Left lung (tissue), 10 donors: Measurements from ENCODE around the gene PASK. TPM values are rescaled to one million over a fixed set of nuclear protein-coding genes. Genes with fewer than 3 reads are reported as not detected.

ENCODE experiments used
- ATAC-seq: fragments of 200-7000 bp; cut with Tn5 transposase; one replicate; pipeline ENCODE4 v1.9.1; 2020; ENCODE audit warnings: moderate library complexity
- DNase-seq, 4 donors: peaks; one replicate each; pipeline ENCODE4 v3.0.0-alpha.2; 2013 to 2020
- H3K27ac ChIP-seq, 2 donors: fragments of 200-600 bp; sonication (generic) in 1 of 2; one replicate each; pipeline versions ENCODE4 v1.5.0 to v1.8.0; 2020 to 2021
- H3K27me3 ChIP-seq, 2 donors: fragments of 200-600 bp; sonication (generic) in 1 of 2; one replicate each; pipeline versions ENCODE4 v1.5.0 to v1.8.0; 2020 to 2021
- H3K36me3 ChIP-seq, 2 donors: fragments of 200-600 bp; sonication (generic) in 1 of 2; one replicate each; pipeline versions ENCODE4 v1.5.0 to v1.8.0; 2020 to 2021
- H3K4me1 ChIP-seq, 2 donors: fragments of 200-600 bp; one replicate each; pipeline ENCODE4 v1.8.0; 2021
- H3K4me3 ChIP-seq, 2 donors: fragments of 200-600 bp; sonication (generic) in 1 of 2; one replicate each; pipeline versions ENCODE4 v1.5.0 to v1.8.0; 2020 to 2021; ENCODE audit warnings: mild to moderate bottlenecking in 1 of 2
- H3K9me3 ChIP-seq, 2 donors: fragments of 200-600 bp; sonication (generic) in 1 of 2; one replicate each; pipeline versions ENCODE4 v1.5.0 to v1.8.0; 2020 to 2021
- CTCF ChIP-seq, 2 donors: fragments of 200-600 bp; sonication (generic) in 1 of 2; IDR thresholded peaks; one replicate each; pipeline versions ENCODE4 v1.5.0 to v1.8.0; 2021; ENCODE audit warnings: antibody characterized with exemption in 2 of 2
- intact Hi-C, 2 donors: fragments of 100-400 bp; cut with DNase I; formaldehyde crosslinking; loops; one replicate each; pipeline versions ENCODE4 v1.11.2 to v1.14.2; 2022
- polyA plus RNA-seq, 6 donors: library from polyadenylated mRNA; unstranded; fragments of 120-200 nt; gene quantifications; one replicate each; pipeline ENCODE4 v1.2.1, GENCODE V29; 2013; ENCODE audit not compliant: insufficient read length in 6 of 6
- total RNA-seq, 2 donors: library from RNA; stranded (reverse); fragmentation: NEBNext Ultra II Directional; extraction: Animal tissue kit (Norgen Biotek cat#: 25700); gene quantifications; one replicate each; pipeline ENCODE4 v1.2.1, GENCODE V29; 2021
- donor health status: DM: no; HTN: yes; CAD: no.
- donor health status: DM: no; HTN: no; CAD: no.

The PASK gene
- total and polyA plus RNA-seq, 8 donors, result 12.7 to 24.8 (median 21.0) TPM

GRCh38 chr2:241180495-241180894 is 31.2 kb upstream of the PASK start:
- DNase-seq (no peak), ATAC-seq (no peak)
- no peak for TF ChIP-seq CTCF (IDR thresholded peaks at IDR 0.05)
- peaks cover 0 to 81% of the 10 kb centered on the region in 2 donors for H3K36me3 ChIP-seq
- intact Hi-C loops, result no loop called here
- H3K4me1 ChIP-seq, result no peaks in the 10 kb centered on the region
- H3K9me3 ChIP-seq, result no peaks in the 10 kb centered on the region
- H3K4me3 ChIP-seq, result no peak overlapping the region
- no peaks in the 10 kb centered on the region for H3K27me3 ChIP-seq
- no peak overlapping the region for H3K27ac ChIP-seq

GRCh38 chr2:241179899-241180298 is 30.6 kb upstream of the PASK start:
- peaks cover 0 to 87% of the 10 kb centered on the region in 2 donors for H3K36me3 ChIP-seq
- peak in 2 of 4 donors; percentile 42 to 48 for DNase-seq
- ATAC-seq, result peak; percentile 61

GRCh38 chr2:241178961-241179360 is 29.7 kb upstream of the PASK start:
- intact Hi-C loops, result no loop called here
- no peaks in the 10 kb centered on the region for H3K9me3 ChIP-seq
- no peak overlapping the region for H3K27ac ChIP-seq
- peaks cover 0 to 96% of the 10 kb centered on the region in 2 donors for H3K36me3 ChIP-seq
- no peak overlapping the region for H3K4me3 ChIP-seq
- peak in 2 of 4 donors; percentile 0 to 52 for DNase-seq
- H3K4me1 ChIP-seq, result no peaks in the 10 kb centered on the region
- peak; percentile 39 for ATAC-seq
- no peak for TF ChIP-seq CTCF (IDR thresholded peaks at IDR 0.05)
- H3K27me3 ChIP-seq, result no peaks in the 10 kb centered on the region

More at GRCh38 chr2:241179899-241180298, 30.6 kb upstream of the PASK start:
- TF ChIP-seq CTCF (IDR thresholded peaks at IDR 0.05), result no peak
- Histone ChIP-seq H3K4me3 (no peak overlapping the region), H3K9me3 (no peaks in the 10 kb centered on the region), H3K4me1 (no peaks in the 10 kb centered on the region), H3K27me3 (no peaks in the 10 kb centered on the region), H3K27ac (no peak overlapping the region)
- intact Hi-C loops, result no loop called here

- peak in 1 of 4 donors; percentile 53 for DNase-seq
- no peak for ATAC-seq
- H3K4me3 ChIP-seq, result no peak overlapping the region
Measured at GRCh38 chr2:241177526-241178334, 28.5 kb upstream of the PASK start.

More at GRCh38 chr2:241177526-241178334, 28.5 kb upstream of the PASK start:
- peaks cover 0 to 91% of the 10 kb centered on the region in 2 donors for H3K36me3 ChIP-seq
- no peaks in the 10 kb centered on the region for H3K27me3 ChIP-seq
- no peak for TF ChIP-seq CTCF (IDR thresholded peaks at IDR 0.05)
- no peak overlapping the region for H3K27ac ChIP-seq
- H3K9me3 ChIP-seq, result no peaks in the 10 kb centered on the region
- intact Hi-C loops, result no loop called here
- no peaks in the 10 kb centered on the region for H3K4me1 ChIP-seq
